ELR (cell line): ENCODE results near the gene TERB1.
"Not testable (repeated sequence)": the region's sequence is repeated elsewhere in the genome, so short reads cannot be mapped to it uniquely, and the experiment has no call there.

Source experiments
- DNase-seq: peaks from one replicate; pipeline ENCODE4 v3.0.0-alpha.2; 2015; ENCODE audit warnings: low read depth

Gene TERB1

GRCh38 chr16:66830422-66831404 is 29.3 kb upstream of the TERB1 start, which contains the start of gene NAE1:
Gene NAE1 (minus strand): TSS chr16:66830976. CDS start chr16:66830899, 77 bp downstream.
- DNase-seq: peak; percentile 88

GRCh38 chr16:66824006-66824405 is 22.6 kb upstream of the TERB1 start:
- DNase-seq: no peak

GRCh38 chr16:66814734-66815133 is 13.3 kb upstream of the TERB1 start:
- no peak for DNase-seq

GRCh38 chr16:66811043-66811442 is 9.7 kb upstream of the TERB1 start:
- no peak for DNase-seq

- no peak for DNase-seq
These were observed 9.0 kb upstream of the TERB1 start for GRCh38 chr16:66810391-66810790.

- DNase-seq: no peak
These were observed 8.4 kb upstream of the TERB1 start for GRCh38 chr16:66809765-66810164.

- no peak for DNase-seq
These were observed 775 bp upstream of the TERB1 start for GRCh38 chr16:66802159-66802558.

- no peak for DNase-seq
These were observed 528 bp downstream of the TERB1 start for GRCh38 chr16:66800856-66801255.

- peak; percentile 25 for DNase-seq
These were observed 3.2 kb downstream of the TERB1 start for GRCh38 chr16:66798161-66798560.

GRCh38 chr16:66793984-66794383 is 7.4 kb downstream of the TERB1 start:
- DNase-seq: not testable (repeated sequence)

GRCh38 chr16:66790130-66790733 is 11.2 kb downstream of the TERB1 start:
- DNase-seq: no peak

GRCh38 chr16:66787427-66787826 is 14.0 kb downstream of the TERB1 start:
- DNase-seq: no peak

GRCh38 chr16:66786551-66786950 is 14.8 kb downstream of the TERB1 start:
- DNase-seq: no peak

GRCh38 chr16:66776457-66776856 is 24.9 kb downstream of the TERB1 start:
- DNase-seq: no peak

GRCh38 chr16:66774981-66775380 is 26.4 kb downstream of the TERB1 start:
- DNase-seq: no peak

GRCh38 chr16:66758086-66758485 is 43.3 kb downstream of the TERB1 start:
- no peak for DNase-seq

GRCh38 chr16:66754819-66755218 is 46.6 kb downstream of the TERB1 start:
- no peak for DNase-seq

- DNase-seq: no peak
These were observed 47.2 kb downstream of the TERB1 start for GRCh38 chr16:66754211-66754610.

- DNase-seq: no peak
These were observed 48.4 kb downstream of the TERB1 start for GRCh38 chr16:66752958-66753357.

- no peak for DNase-seq
These were observed 49.0 kb downstream of the TERB1 start for GRCh38 chr16:66752379-66752778.

GRCh38 chr16:66751992-66752322 is 49.4 kb downstream of the TERB1 start:
- DNase-seq: no peak

GRCh38 chr16:66751303-66751991 is 49.9 kb downstream of the TERB1 start, which contains the start of gene DYNC1LI2:
Gene DYNC1LI2 (minus strand): TSS chr16:66751609. CDS start chr16:66751591, 18 bp downstream.
- DNase-seq: peak; percentile 81

GRCh38 chr16:66751053-66751302 is 50.4 kb downstream of the TERB1 start:
- peak; percentile 39 for DNase-seq
